Trophoblast cell (in vitro differentiated cells and primary cell): Measurements from ENCODE around the gene XRCC1.
"Not testable (repeated sequence)": the region's sequence is repeated elsewhere in the genome, so short reads cannot be mapped to it uniquely, and the experiment has no call there.

ENCODE experiments used
- DNase-seq, 2 donors: peaks; one replicate each; pipeline ENCODE4 v3.0.0-alpha.2; 2016
- H2AFZ ChIP-seq: 2 replicates; pipeline ENCODE4 v1.6.1; 2013; ENCODE audit warnings: low read length, moderate library complexity, mild to moderate bottlenecking; ENCODE audit not compliant: insufficient read depth, poor library complexity
- H2AK5ac ChIP-seq: 2 replicates; pipeline ENCODE4 v1.6.1; 2013; ENCODE audit warnings: mild to moderate bottlenecking, low read length
- H2BK120ac ChIP-seq: 2 replicates; pipeline ENCODE4 v1.6.1; 2013; ENCODE audit warnings: low read length, mild to moderate bottlenecking, moderate library complexity; ENCODE audit not compliant: insufficient read depth, poor library complexity
- H2BK12ac ChIP-seq: 2 replicates; pipeline ENCODE4 v1.6.1; 2013; ENCODE audit warnings: mild to moderate bottlenecking, low read length, moderate library complexity
- H2BK5ac ChIP-seq: 2 replicates; pipeline ENCODE4 v1.6.1; 2013; ENCODE audit warnings: low read length, low read depth, moderate library complexity, mild to moderate bottlenecking; ENCODE audit not compliant: poor library complexity
- H3K14ac ChIP-seq: 2 replicates; pipeline ENCODE4 v1.6.1; 2013; ENCODE audit warnings: mild to moderate bottlenecking, low read length
- H3K18ac ChIP-seq: 2 replicates; pipeline ENCODE4 v1.6.1; 2013; ENCODE audit warnings: mild to moderate bottlenecking, low read length
- H3K23ac ChIP-seq: 2 replicates; pipeline ENCODE4 v1.6.1; 2013; ENCODE audit warnings: low read length
- H3K27ac ChIP-seq: 2 replicates; pipeline ENCODE4 v1.5.1; 2013; ENCODE audit warnings: low read depth, mild to moderate bottlenecking, inconsistent platforms, low read length, moderate library complexity
- H3K27me3 ChIP-seq: 2 replicates; pipeline ENCODE4 v1.6.1; 2013; ENCODE audit warnings: inconsistent platforms, mild to moderate bottlenecking, low read length, moderate library complexity; ENCODE audit not compliant: insufficient read depth
- H3K36me3 ChIP-seq, 2 experiments: 1 replicate in 1 of 2; 2 replicates in 1 of 2; pipeline ENCODE4 v1.6.1; 2013; ENCODE audit warnings: low read length in 2 of 2, mild to moderate bottlenecking in 2 of 2, moderate library complexity in 1 of 2; ENCODE audit not compliant: insufficient read depth in 2 of 2, control insufficient read depth in 1 of 2
- H3K4ac ChIP-seq: 2 replicates; pipeline ENCODE4 v1.6.1; 2013; ENCODE audit warnings: low read depth, mild to moderate bottlenecking, low read length, moderate library complexity
- H3K4me1 ChIP-seq, 2 experiments: 1 replicate in 1 of 2; 2 replicates in 1 of 2; pipeline ENCODE4 v1.6.1; 2013; ENCODE audit warnings: low read length in 2 of 2, mild to moderate bottlenecking in 2 of 2, moderate library complexity in 1 of 2; ENCODE audit not compliant: insufficient read depth in 2 of 2, control insufficient read depth in 1 of 2
- H3K4me2 ChIP-seq: 2 replicates; pipeline ENCODE4 v1.6.1; 2013; ENCODE audit warnings: inconsistent platforms, mild to moderate bottlenecking, low read length, moderate library complexity
- H3K4me3 ChIP-seq: 2 replicates; pipeline ENCODE4 v1.5.1; 2013; ENCODE audit warnings: mild to moderate bottlenecking, low read depth, low read length, inconsistent platforms
- H3K79me1 ChIP-seq: one replicate; pipeline ENCODE4 v1.6.1; 2013; ENCODE audit warnings: low read length
- H3K79me2 ChIP-seq: 2 replicates; pipeline ENCODE4 v1.6.1; 2013; ENCODE audit warnings: low read length, mild to moderate bottlenecking; ENCODE audit not compliant: control insufficient read depth, insufficient read depth, poor library complexity
- H3K9ac ChIP-seq: 2 replicates; pipeline ENCODE4 v1.6.1; 2013; ENCODE audit warnings: mild to moderate bottlenecking, low read length
- H3K9me3 ChIP-seq: 2 replicates; pipeline ENCODE4 v1.6.1; 2013; ENCODE audit warnings: low read depth, mild to moderate bottlenecking, control low read depth, inconsistent platforms, low read length; ENCODE audit not compliant: insufficient read depth
- H4K12ac ChIP-seq: 2 replicates; pipeline ENCODE4 v1.6.1; 2013; ENCODE audit warnings: low read depth, mild to moderate bottlenecking, low read length, moderate library complexity
- H4K8ac ChIP-seq: 2 replicates; pipeline ENCODE4 v1.6.1; 2013; ENCODE audit warnings: low read depth, mild to moderate bottlenecking, low read length, moderate library complexity
- H4K91ac ChIP-seq: one replicate; pipeline ENCODE4 v1.6.1; 2013; ENCODE audit warnings: low read depth, mild to moderate bottlenecking, low read length, moderate library complexity
- WGBS: extraction: QIAGEN DNeasy Blood & Tissue Kit; methylation state at CpG from one replicate; pipeline ENCODE4 v1.1.7; 2013; ENCODE audit warnings: missing lambda C conversion rate; ENCODE audit not compliant: insufficient read length, insufficient coverage; ENCODE audit errors: extremely low coverage; 5-methylcytosine and 5-hydroxymethylcytosine counted together

Gene XRCC1

DNA sequence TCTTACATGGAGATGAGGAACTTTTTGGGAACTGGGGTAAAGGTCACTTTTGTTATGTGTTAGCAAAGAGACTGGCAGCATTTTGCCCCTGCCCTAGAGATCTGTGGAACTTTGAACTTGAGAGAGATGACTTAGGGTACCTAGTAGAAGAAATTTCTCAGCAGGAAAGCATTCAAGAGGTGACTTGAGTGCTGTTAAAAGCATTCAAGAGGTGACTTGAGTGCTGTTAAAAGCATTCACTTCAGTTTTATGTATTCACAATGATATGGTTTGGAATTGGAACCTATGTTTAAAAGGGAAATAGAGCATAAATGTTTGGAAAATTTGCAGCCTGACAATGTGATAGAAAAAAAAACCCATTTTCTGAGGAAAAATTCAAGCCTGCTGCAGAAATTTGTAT is 62.9 kb downstream of the XRCC1 start:
- not testable (repeated sequence) for H4K12ac ChIP-seq, H3K18ac ChIP-seq, H3K9ac ChIP-seq, H3K27me3 ChIP-seq, H3K4me2 ChIP-seq, H3K23ac ChIP-seq, H2BK120ac ChIP-seq, H2AK5ac ChIP-seq, H4K91ac ChIP-seq, DNase-seq, H4K8ac ChIP-seq, H2BK5ac ChIP-seq, H3K9me3 ChIP-seq, H2BK12ac ChIP-seq, H3K79me1 ChIP-seq, H3K4ac ChIP-seq, H2AFZ ChIP-seq, H3K79me2 ChIP-seq, H3K4me3 ChIP-seq, H3K27ac ChIP-seq, H3K4me1 ChIP-seq, H3K14ac ChIP-seq
- H3K36me3 ChIP-seq, result peaks cover 11 to 16% of the 10 kb centered on the region in 2 experiments

DNA sequence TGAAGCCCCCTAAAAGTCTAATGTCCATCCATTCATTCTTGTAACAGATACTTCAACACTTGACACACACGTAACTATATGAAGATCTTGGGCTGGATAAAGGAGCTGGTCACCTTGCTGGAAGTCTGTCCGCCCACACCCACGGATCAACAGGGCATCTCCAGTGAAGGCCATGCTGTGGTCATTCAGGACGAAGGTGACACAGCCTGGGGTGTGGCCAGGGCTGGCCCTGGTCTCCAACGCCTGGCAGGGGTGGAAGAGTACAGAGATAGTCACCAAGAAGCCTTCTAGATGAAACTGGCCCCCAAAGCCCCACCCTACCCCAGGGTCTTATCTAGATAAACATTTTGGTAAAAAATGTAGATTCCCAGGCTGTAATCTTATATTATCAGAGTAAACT is 64.0 kb downstream of the XRCC1 start:
- no peak overlapping the region for H2AFZ ChIP-seq
- H3K9me3 ChIP-seq, result no peaks in the 10 kb centered on the region
- H4K8ac ChIP-seq, result no peak overlapping the region
- H3K4me1 ChIP-seq, result no peaks in the 10 kb centered on the region
- H2BK120ac ChIP-seq, result no peak overlapping the region
- H3K79me2 ChIP-seq, result no peaks in the 10 kb centered on the region
- no peak overlapping the region for H4K91ac ChIP-seq
- H3K18ac ChIP-seq, result no peak overlapping the region
- no peak overlapping the region for H3K4ac ChIP-seq
- no peak overlapping the region for H3K23ac ChIP-seq
- no peak overlapping the region for H3K9ac ChIP-seq
- H2BK5ac ChIP-seq, result no peak overlapping the region
- H3K14ac ChIP-seq, result no peak overlapping the region
- H4K12ac ChIP-seq, result no peak overlapping the region
- H2AK5ac ChIP-seq, result no peak overlapping the region
- no peaks in the 10 kb centered on the region for H3K79me1 ChIP-seq
- peaks cover 11 to 16% of the 10 kb centered on the region in 2 experiments for H3K36me3 ChIP-seq
- no peak for DNase-seq
- H3K4me2 ChIP-seq, result no peak overlapping the region
- no CpG with 5 or more reads among the region's 5 CpGs for WGBS
- H2BK12ac ChIP-seq, result no peak overlapping the region
- H3K27ac ChIP-seq, result no peak overlapping the region
- H3K4me3 ChIP-seq, result no peak overlapping the region
- no peaks in the 10 kb centered on the region for H3K27me3 ChIP-seq

DNA sequence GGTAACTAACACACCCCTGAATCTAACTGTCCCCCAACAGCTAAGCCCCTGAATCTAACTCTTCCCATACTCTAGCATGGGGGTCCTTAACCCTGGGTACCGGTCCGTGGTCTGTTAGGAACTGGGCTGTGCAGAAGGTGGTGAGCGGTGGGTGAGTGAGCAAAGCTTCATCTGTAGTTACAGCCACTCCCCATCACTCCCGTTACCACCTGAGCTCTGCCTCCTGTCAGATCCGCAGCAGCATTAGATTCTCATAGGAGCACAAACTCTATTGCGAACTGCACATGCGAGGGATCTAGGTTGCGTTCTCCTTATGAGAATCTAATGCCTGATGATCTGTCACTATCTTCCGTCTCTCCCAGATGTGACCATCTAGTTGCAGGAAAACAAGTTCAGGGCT is 64.6 kb downstream of the XRCC1 start:
- no peak for DNase-seq
- Histone ChIP-seq H2AFZ (no peak overlapping the region), H3K27ac (no peak overlapping the region), H3K4me1 (no peaks in the 10 kb centered on the region), H4K8ac (no peak overlapping the region), H2BK12ac (no peak overlapping the region), H3K9ac (no peak overlapping the region), H3K79me2 (no peaks in the 10 kb centered on the region), H2AK5ac (no peak overlapping the region), H3K4me2 (no peak overlapping the region), H3K79me1 (no peaks in the 10 kb centered on the region), H3K4me3 (no peak overlapping the region), H3K9me3 (no peaks in the 10 kb centered on the region), H3K23ac (no peak overlapping the region), H3K36me3 (peaks cover 11 to 16% of the 10 kb centered on the region in 2 experiments), H2BK120ac (no peak overlapping the region), H3K27me3 (no peaks in the 10 kb centered on the region), H3K4ac (no peak overlapping the region), H2BK5ac (no peak overlapping the region), H3K18ac (no peak overlapping the region), H3K14ac (no peak overlapping the region), H4K12ac (no peak overlapping the region), H4K91ac (no peak overlapping the region)
- no CpG with 5 or more reads among the region's 9 CpGs for WGBS

DNA sequence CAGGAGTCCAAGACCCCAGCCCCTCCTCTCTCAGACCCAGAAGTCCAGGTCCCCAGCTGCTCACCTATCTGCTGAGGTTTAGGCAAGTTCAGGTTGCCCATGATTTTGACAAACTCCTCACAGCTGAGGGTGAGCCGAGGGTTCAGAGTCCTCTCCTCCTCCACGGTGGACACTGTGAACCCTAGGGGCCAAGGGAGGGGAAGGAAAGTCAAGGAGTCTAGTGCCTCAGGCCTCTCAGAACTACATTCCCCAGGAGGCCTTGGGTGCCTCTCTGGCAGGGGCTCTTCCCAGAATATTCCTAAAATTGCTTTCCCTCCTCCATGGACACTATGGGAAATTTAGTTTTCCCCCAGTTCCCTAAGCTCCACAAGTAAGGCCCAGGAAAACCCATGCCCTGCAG is 67.4 kb downstream of the XRCC1 start:
- H3K18ac ChIP-seq, result no peak overlapping the region
- no peak overlapping the region for H3K4me2 ChIP-seq
- H2BK5ac ChIP-seq, result no peak overlapping the region
- no peak overlapping the region for H2BK12ac ChIP-seq
- no peak overlapping the region for H3K23ac ChIP-seq
- no peak for DNase-seq
- no peak overlapping the region for H4K12ac ChIP-seq
- no peak overlapping the region for H4K8ac ChIP-seq
- H3K4me1 ChIP-seq, result peaks cover 4 to 5% of the 10 kb centered on the region in 2 experiments
- no peak overlapping the region for H2BK120ac ChIP-seq
- H3K9me3 ChIP-seq, result no peaks in the 10 kb centered on the region
- H3K9ac ChIP-seq, result no peak overlapping the region
- H3K27me3 ChIP-seq, result no peaks in the 10 kb centered on the region
- no peak overlapping the region for H2AFZ ChIP-seq
- no peak overlapping the region for H3K14ac ChIP-seq
- H3K79me1 ChIP-seq, result peaks cover 12% of the 10 kb centered on the region
- WGBS, result no CpG with 5 or more reads among the region's 2 CpGs
- H3K79me2 ChIP-seq, result peaks cover 2% of the 10 kb centered on the region
- H3K27ac ChIP-seq, result no peak overlapping the region
- no peak overlapping the region for H2AK5ac ChIP-seq
- no peak overlapping the region for H3K4me3 ChIP-seq
- H3K36me3 ChIP-seq, result peaks cover 11 to 12% of the 10 kb centered on the region in 2 experiments
- H4K91ac ChIP-seq, result no peak overlapping the region
- no peak overlapping the region for H3K4ac ChIP-seq
